Measurements from ENCODE around the gene SELENOP.
A peak's percentile ranks its signal among the peaks of the same experiment; 100 is the strongest.
"Not testable (repeated sequence)": the region's sequence is repeated elsewhere in the genome, so short reads cannot be mapped to it uniquely, and the experiment has no call there.

The SELENOP gene

DNA sequence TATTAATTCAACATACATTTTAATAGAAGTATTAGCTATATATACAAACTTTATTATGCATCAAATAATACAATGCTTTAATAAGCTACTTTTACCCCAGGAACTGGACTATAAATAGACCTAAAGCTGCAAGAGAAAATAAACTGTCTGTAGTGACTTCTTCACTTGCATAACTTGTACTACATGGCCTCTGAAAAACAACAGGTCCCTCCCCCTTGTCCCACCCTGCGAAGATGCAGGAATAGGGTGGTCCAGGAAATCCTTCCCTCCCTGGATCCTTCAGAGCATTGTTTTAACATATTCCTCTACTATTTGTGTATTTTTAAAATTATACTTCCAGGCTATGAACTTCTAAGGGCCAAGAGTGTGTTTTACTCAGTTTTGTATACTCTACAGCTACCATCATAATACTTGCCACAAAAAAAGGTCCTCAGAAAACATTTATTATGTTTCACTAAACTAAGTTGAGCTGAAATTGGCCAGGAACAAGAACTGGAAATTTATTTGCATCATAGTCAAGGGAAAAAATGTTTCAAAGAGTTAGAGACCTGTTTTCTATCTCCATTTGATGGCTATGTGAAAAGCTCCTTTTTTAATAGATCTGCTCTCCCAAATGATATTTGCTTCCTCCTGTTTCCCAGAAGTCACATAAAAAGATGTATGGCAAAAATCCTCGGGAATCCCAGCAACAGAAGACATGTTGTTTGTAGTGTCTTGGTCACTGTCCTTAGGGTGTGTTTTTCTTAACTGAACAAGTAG, 15.2 kb upstream of the SELENOP start:
- no peak for DNase-seq (ENCODE audit: low read depth)

DNA sequence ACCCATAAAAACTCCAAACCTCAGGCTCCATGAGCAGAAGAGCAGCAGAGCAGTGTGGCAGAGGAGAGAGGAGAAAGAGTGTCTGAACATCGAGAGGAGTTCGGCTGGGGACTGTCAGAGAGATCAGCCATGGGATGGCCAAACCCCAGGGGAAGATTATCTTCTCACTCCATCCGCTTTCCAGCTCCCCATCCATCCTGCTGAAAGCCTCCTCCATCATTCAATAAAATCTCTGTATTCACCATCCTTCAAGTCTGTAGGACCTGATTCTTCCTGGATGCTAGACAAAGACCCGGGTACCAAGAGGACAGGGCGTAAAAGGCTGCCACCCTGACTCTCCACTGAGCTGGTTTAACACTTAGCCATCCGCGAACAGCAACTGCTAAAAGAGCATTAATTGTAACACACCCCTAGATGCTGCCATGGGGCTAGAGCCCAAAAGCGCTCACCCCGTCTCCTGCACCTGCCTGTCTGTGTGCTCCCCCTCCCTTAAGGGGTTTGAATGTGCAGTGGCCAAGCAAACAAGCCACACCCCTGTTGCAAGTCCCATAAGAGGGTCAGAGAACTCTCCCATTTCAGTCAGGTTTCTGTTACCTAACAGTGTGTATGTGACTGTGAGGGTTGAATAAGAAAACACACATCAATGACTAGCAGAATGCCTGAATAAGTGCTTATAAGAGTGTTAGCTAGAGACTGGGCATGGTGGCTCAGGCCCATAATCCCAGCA, 13.9 kb upstream of the SELENOP start:
- DNase-seq (ENCODE audit: low read depth): no peak

GRCh38 chr5:42824347-42824976, 12.8 kb upstream of the SELENOP start:
- no peak for DNase-seq (ENCODE audit: low read depth)

GRCh38 chr5:42822548-42822947, 10.9 kb upstream of the SELENOP start:
- no peak for DNase-seq (ENCODE audit: low read depth)

GRCh38 chr5:42819745-42820144, 8.1 kb upstream of the SELENOP start:
- no peak for DNase-seq (ENCODE audit: low read depth)

DNA sequence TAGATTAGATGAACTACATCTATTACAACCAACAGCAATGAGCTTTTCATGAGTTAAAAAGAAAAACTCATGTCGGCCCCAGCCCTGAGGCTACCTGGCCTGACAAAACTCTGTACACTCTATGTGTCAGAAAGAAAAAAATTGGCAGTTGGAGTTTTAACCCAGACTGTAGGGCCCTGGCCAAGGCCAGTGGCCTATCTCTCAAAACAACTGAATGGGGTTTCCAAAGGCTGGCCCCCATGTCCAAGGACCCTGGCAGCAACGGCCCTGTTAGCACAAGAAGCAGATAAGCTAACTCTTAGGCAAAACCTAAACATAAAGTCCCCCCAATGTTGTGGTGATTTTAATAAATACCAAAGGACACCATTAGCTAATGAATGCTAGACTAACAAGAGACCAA, 4.9 kb upstream of the SELENOP start:
- not testable (repeated sequence) for DNase-seq (ENCODE audit: low read depth)

- DNase-seq (ENCODE audit: low read depth): no peak
These were observed 1.8 kb upstream of the SELENOP start for GRCh38 chr5:42813533-42813932.

DNA sequence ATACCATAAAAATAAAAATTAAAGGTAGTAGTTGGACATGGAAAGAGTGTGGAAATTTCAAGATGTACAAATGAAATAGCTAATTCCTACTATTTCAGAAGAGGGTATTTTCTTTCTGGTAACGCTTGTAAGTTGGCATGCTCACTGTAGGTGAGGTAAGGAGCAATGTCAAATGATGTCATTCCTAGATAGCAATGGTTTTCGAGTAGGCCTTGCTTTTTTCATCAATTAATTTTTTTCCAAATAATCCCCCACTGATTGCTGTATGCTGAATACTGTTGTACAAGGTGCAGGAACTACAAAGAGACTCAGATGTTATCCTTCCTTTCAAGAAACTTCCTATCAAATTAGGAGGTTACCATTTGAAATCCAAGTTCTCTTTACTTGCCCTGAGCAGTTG, 928 bp upstream of the SELENOP start:
- no peak for DNase-seq (ENCODE audit: low read depth)

- peak; percentile 20 for DNase-seq (ENCODE audit: low read depth)
These were observed 680 bp downstream of the SELENOP start for GRCh38 chr5:42810834-42811590.

DNA sequence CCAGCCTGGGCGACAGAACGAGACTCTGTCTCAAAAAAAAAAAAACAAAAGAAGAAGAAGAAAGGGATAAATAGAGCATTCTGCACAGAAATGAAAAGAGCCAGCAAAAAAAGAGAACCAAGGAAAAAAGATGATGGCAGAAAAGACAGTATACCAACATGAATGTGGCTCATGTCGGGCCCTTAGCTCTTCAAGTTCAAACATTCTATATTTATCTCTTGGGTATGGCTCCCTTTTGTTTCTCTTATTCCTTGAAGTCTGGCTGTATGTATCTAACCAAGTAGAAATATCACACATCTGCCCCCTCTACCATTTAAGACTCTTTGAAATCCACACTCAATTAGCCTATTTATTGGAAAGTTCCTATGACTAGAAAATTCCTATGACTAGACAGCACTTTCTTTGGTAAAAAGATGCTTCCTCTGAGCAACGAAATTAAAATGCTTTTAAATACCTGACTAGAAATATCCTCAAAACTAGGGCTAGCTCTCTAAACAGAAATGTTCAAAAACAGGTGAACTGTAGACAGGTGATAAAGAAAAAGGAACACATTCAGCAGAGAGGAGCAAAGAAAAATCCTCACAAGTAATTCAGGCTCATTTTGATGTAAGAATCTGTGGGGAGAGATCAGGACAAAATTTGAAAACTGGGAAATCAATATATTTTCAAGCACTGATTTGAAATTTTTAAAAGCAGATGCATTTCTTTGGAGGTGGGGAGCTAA, 2.6 kb downstream of the SELENOP start:
- no peak for DNase-seq (ENCODE audit: low read depth)

GRCh38 chr5:42807722-42808447, 3.8 kb downstream of the SELENOP start:
- no peak for DNase-seq (ENCODE audit: low read depth)

- DNase-seq (ENCODE audit: low read depth): no peak
These were observed 4.9 kb downstream of the SELENOP start for GRCh38 chr5:42806701-42807262.

- DNase-seq (ENCODE audit: low read depth): no peak
These were observed 5.5 kb downstream of the SELENOP start for GRCh38 chr5:42806004-42806700.

GRCh38 chr5:42804717-42805339, 6.9 kb downstream of the SELENOP start:
- no peak for DNase-seq (ENCODE audit: low read depth)

DNA sequence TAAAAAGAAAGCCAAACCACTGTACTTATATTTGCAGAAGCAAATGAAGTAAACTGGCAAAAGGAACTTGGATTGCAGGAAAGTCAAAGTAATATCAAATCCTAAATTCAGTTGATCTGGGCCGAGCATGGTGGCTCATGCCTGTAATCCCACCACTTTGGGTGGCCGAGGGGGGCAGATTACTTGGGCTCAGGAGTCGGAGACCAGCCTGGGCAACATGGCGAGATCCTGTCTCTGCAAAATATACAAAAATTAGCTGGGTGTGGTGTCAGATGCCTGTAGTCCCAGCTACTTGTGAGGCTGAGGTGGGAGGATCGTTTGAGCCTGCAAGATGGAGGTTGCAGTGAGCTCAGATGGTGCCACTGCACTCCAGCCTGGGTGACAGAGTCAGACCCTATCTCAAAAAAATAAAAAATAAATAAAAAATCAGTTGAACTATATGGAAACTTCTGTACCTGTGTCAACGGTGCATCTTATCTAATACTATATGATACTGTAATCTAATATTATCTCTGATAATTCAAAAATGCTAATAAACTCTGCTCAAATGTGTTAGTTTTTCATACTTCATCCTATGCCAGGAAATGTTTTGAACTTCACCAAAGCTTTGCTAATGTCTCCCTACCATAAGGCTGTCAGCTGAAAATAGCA, 10.1 kb downstream of the SELENOP start:
- DNase-seq (ENCODE audit: low read depth): no peak

DNA sequence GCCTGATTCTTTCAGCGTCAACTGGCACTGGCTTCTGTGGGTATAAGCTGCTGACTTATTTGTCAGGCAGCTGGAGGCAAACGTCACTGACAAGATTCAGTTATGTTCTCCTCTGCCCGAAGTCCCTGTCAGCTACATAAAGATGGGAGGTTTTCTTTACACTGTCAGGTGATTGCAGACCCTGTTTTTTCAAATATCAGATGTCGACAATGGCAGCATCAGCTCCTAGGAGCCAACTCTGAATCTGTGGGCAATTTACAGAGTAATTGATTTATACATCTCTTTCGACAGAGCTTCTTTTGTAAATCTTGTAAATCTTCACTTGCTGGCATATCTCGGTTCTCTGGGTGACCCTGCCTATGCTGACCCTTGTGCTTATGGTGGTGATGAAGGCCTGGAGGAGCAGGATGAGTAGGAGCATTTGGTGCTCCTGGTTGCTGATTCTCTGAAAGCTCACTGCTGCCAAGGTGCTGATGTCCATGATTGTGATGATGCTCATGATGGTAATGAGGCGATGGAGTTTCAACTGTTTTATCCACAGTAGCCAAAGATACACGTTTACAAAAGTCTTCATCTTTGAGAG, 10.9 kb downstream of the SELENOP start:
- DNase-seq (ENCODE audit: low read depth): no peak

GRCh38 chr5:42799668-42800114, 12.0 kb downstream of the SELENOP start:
- no peak for DNase-seq (ENCODE audit: low read depth)

- no peak for DNase-seq (ENCODE audit: low read depth)
These were observed 12.5 kb downstream of the SELENOP start for GRCh38 chr5:42799241-42799608.
